ENCODE results near the gene EMC9.

DNA sequence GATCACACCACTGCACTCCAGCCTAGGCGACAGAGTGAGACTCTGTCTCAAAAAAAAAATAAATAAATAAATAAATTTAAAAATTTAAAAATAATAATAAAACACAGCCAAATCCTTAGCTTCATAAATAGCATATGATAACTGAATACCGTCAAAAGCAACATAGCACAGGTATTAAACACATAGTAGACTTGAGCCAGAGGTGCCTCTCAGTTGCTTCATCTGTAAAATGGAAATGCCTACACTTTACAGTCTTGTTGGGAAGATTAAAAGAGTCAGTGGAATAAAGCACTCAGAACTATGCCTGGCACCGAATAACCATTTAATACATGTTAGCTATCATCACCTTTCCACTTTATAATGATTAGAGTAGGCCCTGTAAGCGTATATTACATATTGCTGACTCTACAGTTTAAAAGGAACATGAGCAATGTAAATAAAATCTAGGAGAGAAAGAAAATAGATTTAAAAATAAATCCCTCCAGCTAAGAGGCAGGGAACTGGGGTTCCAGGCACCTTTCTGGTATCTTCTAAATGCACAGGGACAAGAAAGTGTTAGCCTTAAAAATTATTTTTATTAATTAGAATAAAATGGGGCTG, 34.6 kb downstream of the EMC9 start:
- TF ChIP-seq, protein P1, sequence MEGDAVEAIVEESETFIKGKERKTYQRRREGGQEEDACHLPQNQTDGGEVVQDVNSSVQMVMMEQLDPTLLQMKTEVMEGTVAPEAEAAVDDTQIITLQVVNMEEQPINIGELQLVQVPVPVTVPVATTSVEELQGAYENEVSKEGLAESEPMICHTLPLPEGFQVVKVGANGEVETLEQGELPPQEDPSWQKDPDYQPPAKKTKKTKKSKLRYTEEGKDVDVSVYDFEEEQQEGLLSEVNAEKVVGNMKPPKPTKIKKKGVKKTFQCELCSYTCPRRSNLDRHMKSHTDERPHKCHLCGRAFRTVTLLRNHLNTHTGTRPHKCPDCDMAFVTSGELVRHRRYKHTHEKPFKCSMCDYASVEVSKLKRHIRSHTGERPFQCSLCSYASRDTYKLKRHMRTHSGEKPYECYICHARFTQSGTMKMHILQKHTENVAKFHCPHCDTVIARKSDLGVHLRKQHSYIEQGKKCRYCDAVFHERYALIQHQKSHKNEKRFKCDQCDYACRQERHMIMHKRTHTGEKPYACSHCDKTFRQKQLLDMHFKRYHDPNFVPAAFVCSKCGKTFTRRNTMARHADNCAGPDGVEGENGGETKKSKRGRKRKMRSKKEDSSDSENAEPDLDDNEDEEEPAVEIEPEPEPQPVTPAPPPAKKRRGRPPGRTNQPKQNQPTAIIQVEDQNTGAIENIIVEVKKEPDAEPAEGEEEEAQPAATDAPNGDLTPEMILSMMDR (IDR thresholded peaks at IDR 0.05; ENCODE audit: insufficient read depth, low read depth, low read length): no peak
- no peak for TF ChIP-seq EZH2 (IDR thresholded peaks at IDR 0.05; ENCODE audit: insufficient read depth, low read length)
